ENCODE measurements around the gene RCL1.
"Not testable (repeated sequence)": the region's sequence is repeated elsewhere in the genome, so short reads cannot be mapped to it uniquely, and the experiment has no call there.

The RCL1 gene

DNA sequence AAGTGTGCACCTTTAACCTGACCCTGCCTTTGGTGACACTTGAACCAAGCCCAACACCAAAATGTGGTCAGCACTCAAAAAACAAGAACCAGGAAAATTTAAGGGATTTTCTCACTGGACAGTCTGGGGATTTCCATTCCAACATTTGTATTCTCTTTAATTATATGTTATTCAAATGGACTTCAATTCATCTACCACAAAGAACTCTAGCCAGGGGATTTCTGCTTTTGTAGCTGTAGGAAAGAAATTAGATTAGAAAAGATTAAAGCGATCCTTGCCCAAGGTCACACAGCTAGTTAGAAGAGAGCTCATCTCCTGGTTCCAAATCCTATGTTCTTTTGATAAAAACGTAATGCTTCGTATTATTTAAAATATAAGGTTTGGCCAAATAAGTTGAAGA lies 97.5 kb downstream of the RCL1 start:
- no peak for DNase-seq

DNA sequence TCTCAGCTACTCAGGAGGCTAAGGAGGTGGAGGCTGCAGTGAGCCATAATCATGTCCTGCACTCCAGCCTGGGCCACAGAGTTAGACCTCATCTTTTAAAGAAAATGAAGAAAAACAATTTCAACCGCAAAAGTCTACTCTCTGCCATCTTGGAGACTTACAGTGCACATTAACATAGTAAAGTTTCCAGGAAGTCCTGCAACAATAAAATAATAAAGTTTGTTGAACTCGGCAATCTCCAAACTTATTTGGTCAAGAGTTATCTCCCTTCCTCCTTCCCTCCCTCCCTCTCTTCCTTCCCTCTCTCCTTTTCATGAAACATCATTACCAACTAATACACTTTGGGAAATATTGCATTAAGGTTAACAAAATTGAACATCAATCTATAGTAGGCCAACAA lies 98.2 kb downstream of the RCL1 start:
- no peak for DNase-seq

DNA sequence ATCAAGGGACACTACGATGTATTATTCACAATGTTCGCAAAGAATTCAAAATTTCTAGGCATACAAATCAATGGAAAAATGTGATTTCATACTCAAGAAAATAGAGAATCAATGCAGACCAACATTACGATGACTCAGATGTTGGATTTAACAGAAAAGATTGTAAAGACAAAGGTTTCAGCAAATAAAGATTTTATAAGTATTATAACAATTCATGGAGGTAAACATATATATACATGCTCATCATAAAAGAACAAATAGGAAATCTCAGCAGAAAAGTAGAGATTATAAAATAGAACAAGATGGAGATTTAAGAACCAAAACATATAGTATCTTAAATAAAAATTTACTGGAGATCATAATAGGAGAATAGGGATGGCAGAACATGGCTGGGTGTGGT lies 98.9 kb downstream of the RCL1 start:
- DNase-seq, result no peak

DNA sequence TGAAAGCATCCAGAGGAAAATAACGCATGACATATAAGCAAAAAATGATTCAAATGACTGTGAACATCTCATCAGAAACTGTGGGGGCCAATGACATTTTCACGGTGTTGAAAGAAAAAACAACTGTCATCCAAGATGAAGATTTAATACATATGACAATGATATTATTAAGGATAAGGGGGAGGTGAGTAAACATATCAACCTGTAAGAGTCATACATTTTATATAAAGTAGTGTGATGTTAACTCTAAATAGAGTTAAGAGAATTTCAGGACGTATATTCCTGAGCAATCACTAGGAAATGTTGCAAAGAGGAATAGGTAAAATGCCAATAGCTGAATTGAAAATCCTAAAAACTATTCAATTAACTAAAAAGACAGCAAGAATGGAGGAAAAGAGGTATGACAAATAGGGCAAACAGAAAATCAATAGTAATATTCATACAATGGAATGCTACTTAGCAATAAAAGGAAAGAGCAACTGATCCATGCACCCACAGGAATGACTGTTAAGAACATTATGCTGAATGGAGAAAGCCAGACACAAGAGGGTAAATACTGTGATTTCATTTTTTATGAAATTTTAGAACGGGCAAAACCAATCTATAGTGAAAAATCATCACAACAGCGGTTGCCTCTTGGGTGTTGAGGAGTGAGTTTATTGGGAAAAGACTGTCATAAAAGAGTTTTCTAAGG lies 99.9 kb downstream of the RCL1 start:
- no peak for DNase-seq

DNA sequence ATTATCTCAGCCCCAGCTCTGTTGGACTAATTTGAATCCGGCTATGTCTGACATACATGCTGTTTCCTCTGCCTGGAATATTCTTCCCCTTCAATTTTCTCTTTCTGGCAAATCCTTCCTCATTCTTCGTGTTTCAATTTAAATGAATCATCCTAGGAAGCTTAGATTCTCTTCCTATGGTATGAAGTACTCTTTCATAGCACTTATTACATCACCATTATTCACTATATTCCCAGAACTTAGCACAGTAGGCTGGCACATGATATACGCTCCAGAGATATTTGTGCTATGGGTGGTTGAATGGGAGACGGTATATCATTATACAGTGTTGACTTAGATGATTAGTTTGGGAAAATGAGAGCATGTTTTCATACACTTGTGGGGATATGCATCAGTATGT lies 101.3 kb downstream of the RCL1 start:
- no peak for DNase-seq

DNA sequence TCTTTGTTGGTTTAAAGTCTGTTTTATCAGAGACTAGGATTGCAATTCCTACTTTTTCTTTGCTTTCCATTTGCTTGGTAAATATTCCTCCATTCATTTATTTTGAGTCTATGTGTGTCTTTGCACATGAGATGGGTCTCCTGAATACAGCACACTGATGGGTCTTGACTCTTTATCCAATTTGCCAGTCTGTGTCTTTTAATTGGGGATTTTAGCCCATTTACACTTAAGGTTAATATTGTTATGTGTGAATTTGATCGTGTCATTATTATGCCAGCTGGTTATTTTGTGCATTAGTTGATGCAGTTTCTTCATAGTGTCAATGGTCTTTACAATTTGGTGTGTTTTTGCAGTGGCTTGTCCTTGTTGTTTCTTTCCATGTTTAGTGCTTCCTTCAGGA lies 107.1 kb downstream of the RCL1 start:
- DNase-seq, result not testable (repeated sequence)

DNA sequence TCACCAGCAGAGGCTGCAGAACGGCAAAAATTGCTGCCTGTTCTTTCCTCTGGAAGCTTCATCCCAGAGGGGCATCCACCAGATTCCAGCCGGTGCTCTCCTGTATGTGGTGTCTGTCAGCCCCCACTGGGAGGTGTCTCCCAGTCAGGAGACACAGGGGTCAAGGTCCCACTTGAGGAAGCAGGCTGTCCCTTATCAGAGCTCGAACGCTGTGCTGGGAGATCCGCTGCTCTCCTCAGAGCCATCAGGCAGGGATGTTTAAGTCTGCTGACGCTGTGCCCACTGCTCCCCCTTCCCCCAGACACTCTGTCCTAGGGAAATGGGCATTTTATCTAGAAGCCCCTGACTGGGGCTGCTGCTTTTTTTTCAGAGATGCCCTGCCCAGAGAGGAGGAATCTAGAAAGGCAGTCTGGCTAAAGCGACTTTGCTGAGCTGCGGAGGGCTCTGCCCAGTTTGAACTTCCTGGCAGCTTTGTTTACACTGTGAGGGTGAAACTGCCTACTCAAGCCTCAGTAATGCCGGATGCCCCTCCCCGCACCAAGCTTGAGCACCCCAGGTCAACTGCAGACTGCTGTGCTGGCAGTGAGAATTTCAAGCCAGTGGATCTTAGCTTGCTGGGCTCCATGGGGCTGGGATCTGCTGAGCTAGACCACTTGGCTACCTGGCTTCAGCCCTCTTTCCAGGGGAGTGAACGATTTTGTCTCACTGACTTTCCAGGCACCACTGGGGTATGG lies 108.8 kb downstream of the RCL1 start:
- DNase-seq, result not testable (repeated sequence)

DNA sequence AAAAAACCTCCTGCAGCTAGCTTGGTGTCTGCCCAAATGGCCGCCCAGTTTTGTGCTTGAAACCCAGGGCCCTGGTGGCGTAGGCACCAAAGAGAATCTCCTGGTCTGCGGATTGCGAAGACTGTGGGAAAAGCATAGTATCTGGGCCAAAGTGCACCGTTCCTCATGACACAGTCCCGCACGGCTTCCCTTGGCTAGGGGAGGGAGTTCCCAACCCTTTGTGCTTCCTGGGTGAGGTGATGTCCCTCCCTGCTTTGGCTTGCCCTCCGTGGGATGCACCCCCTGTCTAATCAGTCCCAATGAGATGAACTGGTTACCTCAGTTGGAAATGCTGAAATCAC lies 109.4 kb downstream of the RCL1 start:
- no peak for DNase-seq

DNA sequence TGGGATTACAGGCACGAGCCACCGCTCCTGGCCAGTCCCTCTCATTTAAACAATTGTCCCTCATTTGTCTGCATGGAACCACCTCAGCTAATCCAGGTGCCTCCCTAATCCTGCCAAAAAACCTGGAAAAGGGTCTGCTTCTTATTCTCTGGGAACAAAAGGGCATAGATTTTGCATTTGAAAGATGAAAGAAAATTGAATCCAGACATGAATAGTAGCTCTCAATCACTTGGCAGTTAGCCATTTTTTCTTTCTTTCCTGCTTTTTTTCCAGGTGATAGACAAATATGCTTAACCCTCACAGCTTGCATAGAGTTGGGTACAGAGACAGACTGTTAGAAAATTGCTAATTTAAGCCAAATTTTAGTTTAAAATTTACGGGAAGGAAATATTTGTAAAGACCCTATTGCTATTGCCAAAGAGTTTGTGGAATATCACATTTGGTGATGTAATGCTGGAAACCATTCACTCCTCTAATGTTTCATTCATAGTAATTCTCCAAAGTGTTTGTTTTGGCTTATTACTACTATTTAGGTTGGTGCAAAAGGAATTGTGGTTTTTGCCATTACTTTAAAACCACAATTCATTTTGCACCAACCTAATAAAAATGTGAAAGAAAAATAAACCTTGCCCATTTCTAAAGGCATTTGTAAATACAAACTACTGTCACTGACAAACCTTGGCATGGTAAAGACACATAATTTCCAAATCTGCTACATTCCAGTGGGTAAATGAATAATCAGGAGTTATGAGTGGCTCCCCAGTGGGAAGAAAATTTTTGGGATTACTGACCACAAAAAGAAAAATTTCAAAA lies 111.8 kb downstream of the RCL1 start:
- no peak for DNase-seq

DNA sequence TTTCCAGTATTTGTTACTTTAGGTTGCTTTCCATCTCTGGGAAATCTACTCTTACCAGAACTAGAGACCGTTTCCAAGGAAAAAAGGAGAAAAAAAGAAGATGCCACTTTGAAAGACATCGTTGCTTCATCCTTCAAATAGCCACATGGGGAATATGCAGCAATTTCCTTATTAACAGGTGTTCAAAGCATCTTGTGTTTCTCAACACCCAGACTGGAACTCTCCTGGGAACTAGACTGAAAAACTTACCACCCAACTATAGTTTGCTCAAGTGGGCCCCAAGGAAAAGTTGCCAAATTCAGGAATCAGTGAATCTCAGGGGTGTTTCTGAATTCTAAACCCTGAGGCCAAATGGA lies 112.4 kb downstream of the RCL1 start:
- DNase-seq, result no peak

Measured in NCI-H446 (cell line).